DND-41 (cell line): ENCODE results near the gene EPB41L4B.

Experiments used
- ATAC-seq: fragments of 200-7000 bp; cut with Tn5 transposase; 3 replicates; pipeline ENCODE4 v1.9.1; 2021; ENCODE audit warnings: low read depth; ENCODE audit not compliant: insufficient read depth
- DNase-seq: peaks from one replicate; pipeline ENCODE4 v3.0.0-alpha.2; 2020
- H2AFZ ChIP-seq: 2 replicates; pipeline ENCODE4 v1.6.0; 2012; ENCODE audit warnings: low read depth, low read length
- H3K27ac ChIP-seq: 2 replicates; pipeline ENCODE4 v1.5.1; 2012; ENCODE audit warnings: low read length, inconsistent platforms
- H3K27me3 ChIP-seq: fragments of 200-600 bp; sonication (generic); 2 replicates; pipeline ENCODE4 v1.6.0; 2012; ENCODE audit warnings: low read length, mild to moderate bottlenecking, inconsistent platforms; ENCODE audit not compliant: insufficient read depth, poor library complexity
- H3K36me3 ChIP-seq: 2 replicates; pipeline ENCODE4 v1.5.1; 2012; ENCODE audit warnings: low read length, inconsistent platforms; ENCODE audit not compliant: insufficient read depth
- H3K4me1 ChIP-seq: 2 replicates; pipeline ENCODE4 v1.5.1; 2012; ENCODE audit warnings: mild to moderate bottlenecking, low read length; ENCODE audit not compliant: insufficient read depth
- H3K4me2 ChIP-seq: 2 replicates; pipeline ENCODE4 v1.6.0; 2012; ENCODE audit warnings: mild to moderate bottlenecking, moderate library complexity, low read length, inconsistent platforms; ENCODE audit not compliant: insufficient read depth
- H3K4me3 ChIP-seq, 2 experiments: fragments of 200-600 bp in 1 of 2; shearing (Covaris generic) in 1 of 2; 2 replicates each; pipeline ENCODE4 v1.5.1; 2012 to 2016; ENCODE audit warnings: inconsistent platforms in 2 of 2, low read length in 2 of 2, mild to moderate bottlenecking in 2 of 2, low read depth in 1 of 2, moderate library complexity in 1 of 2
- H3K79me2 ChIP-seq: 2 replicates; pipeline ENCODE4 v1.6.0; 2012; ENCODE audit warnings: low read length, inconsistent platforms; ENCODE audit not compliant: insufficient read depth
- H3K9ac ChIP-seq: 2 replicates; pipeline ENCODE4 v1.6.0; 2012; ENCODE audit warnings: low read depth, mild to moderate bottlenecking, inconsistent platforms, low read length, moderate library complexity
- H3K9me3 ChIP-seq: 2 replicates; pipeline ENCODE4 v1.5.1; 2012; ENCODE audit warnings: low read length, moderate library complexity, mild to moderate bottlenecking, inconsistent platforms; ENCODE audit not compliant: insufficient read depth, severe bottlenecking
- H4K20me1 ChIP-seq: 2 replicates; pipeline ENCODE4 v1.6.0; 2012; ENCODE audit warnings: low read length; ENCODE audit not compliant: insufficient read depth
- CTCF ChIP-seq: IDR thresholded peaks from 2 replicates; pipeline ENCODE4 v1.5.1; 2012; ENCODE audit warnings: borderline replicate concordance, low read length, moderate library complexity, mild to moderate bottlenecking; ENCODE audit not compliant: poor library complexity, severe bottlenecking; ENCODE audit errors: extremely low read depth
- EZH2 ChIP-seq: IDR thresholded peaks from 3 replicates; pipeline ENCODE4 v1.6.1; 2012; ENCODE audit warnings: borderline replicate concordance, low read depth, mild to moderate bottlenecking, moderate library complexity, low read length, inconsistent platforms; ENCODE audit not compliant: severe bottlenecking

EPB41L4B gene

GRCh38 chr9:109242014-109242413 lies 78.8 kb downstream of the EPB41L4B start:
- Histone ChIP-seq H3K4me1 (peaks cover 3% of the 10 kb centered on the region; the same call in 1 of the 2 replicates), H3K27me3 (peaks cover 3% of the 10 kb centered on the region), H3K4me3 (no peak overlapping the region), H3K4me2 (no peak overlapping the region), H2AFZ (no peak overlapping the region), H3K36me3 (no peaks in the 10 kb centered on the region), H3K27ac (no peak overlapping the region), H3K9ac (no peak overlapping the region), H4K20me1 (no peaks in the 10 kb centered on the region), H3K79me2 (no peaks in the 10 kb centered on the region), H3K9me3 (no peaks in the 10 kb centered on the region)
- TF ChIP-seq EZH2 (no peak), CTCF (no peak)
- DNase-seq, result no peak
- no peak for ATAC-seq

- peaks cover 3% of the 10 kb centered on the region; the same call in 1 of the 2 replicates for H3K4me1 ChIP-seq
- H4K20me1 ChIP-seq, result no peaks in the 10 kb centered on the region
- no peaks in the 10 kb centered on the region for H3K36me3 ChIP-seq
- H2AFZ ChIP-seq, result no peak overlapping the region
- H3K27me3 ChIP-seq, result peaks cover 3% of the 10 kb centered on the region
- H3K27ac ChIP-seq, result no peak overlapping the region
- DNase-seq (no peak), ATAC-seq (no peak)
- no peaks in the 10 kb centered on the region for H3K9me3 ChIP-seq
- H3K9ac ChIP-seq, result no peak overlapping the region
- H3K79me2 ChIP-seq, result no peaks in the 10 kb centered on the region
- H3K4me2 ChIP-seq, result no peak overlapping the region
- no peak for TF ChIP-seq EZH2
- TF ChIP-seq CTCF, result no peak
- H3K4me3 ChIP-seq, result no peak overlapping the region
Observed at GRCh38 chr9:109241207-109241606, 79.7 kb downstream of the EPB41L4B start.

GRCh38 chr9:109239240-109239639 lies 81.6 kb downstream of the EPB41L4B start:
- H3K4me3 ChIP-seq, result no peak overlapping the region
- H3K9ac ChIP-seq, result no peak overlapping the region
- H3K27ac ChIP-seq, result no peak overlapping the region

More at GRCh38 chr9:109239240-109239639, 81.6 kb downstream of the EPB41L4B start:
- Histone ChIP-seq H3K79me2 (no peaks in the 10 kb centered on the region), H2AFZ (no peak overlapping the region), H4K20me1 (no peaks in the 10 kb centered on the region), H3K9me3 (no peaks in the 10 kb centered on the region), H3K36me3 (no peaks in the 10 kb centered on the region), H3K4me1 (no peaks in the 10 kb centered on the region), H3K4me2 (no peak overlapping the region), H3K27me3 (peaks cover 7% of the 10 kb centered on the region)
- DNase-seq, result no peak
- no peak for ATAC-seq
- no peak for TF ChIP-seq CTCF
- TF ChIP-seq EZH2, result no peak
